HG02852 (cell line): ENCODE results near the gene CDK5RAP3.
"Not testable (repeated sequence)": the region's sequence is repeated elsewhere in the genome, so short reads cannot be mapped to it uniquely, and the experiment has no call there.

Source experiments
- ATAC-seq: cut with Tn5 transposase; IDR thresholded peaks from one replicate; pipeline ENCODE4 v1.9.1; 2021; ENCODE audit warnings: mild to moderate bottlenecking, moderate library complexity; ENCODE audit not compliant: unreplicated experiment

The CDK5RAP3 gene

GRCh38 chr17:47996201-47996600 is 25.3 kb downstream of the CDK5RAP3 start:
- no peak for ATAC-seq

- ATAC-seq: no peak
These were observed 26.7 kb downstream of the CDK5RAP3 start for GRCh38 chr17:47997586-47997985.

GRCh38 chr17:47998044-47998443 is 27.1 kb downstream of the CDK5RAP3 start:
- ATAC-seq: no peak

- ATAC-seq: no peak
These were observed 28.7 kb downstream of the CDK5RAP3 start for GRCh38 chr17:47999582-47999981.

GRCh38 chr17:48001197-48001596 is 30.3 kb downstream of the CDK5RAP3 start:
- no peak for ATAC-seq

- ATAC-seq: not testable (repeated sequence)
These were observed 30.7 kb downstream of the CDK5RAP3 start for GRCh38 chr17:48001657-48002056.

GRCh38 chr17:48002266-48002915 is 31.5 kb downstream of the CDK5RAP3 start:
- ATAC-seq: no peak

- ATAC-seq: no peak
These were observed 32.1 kb downstream of the CDK5RAP3 start for GRCh38 chr17:48002916-48003416.

- no peak for ATAC-seq
These were observed 32.7 kb downstream of the CDK5RAP3 start for GRCh38 chr17:48003417-48004151.

GRCh38 chr17:48004983-48005382 is 34.1 kb downstream of the CDK5RAP3 start:
- ATAC-seq: no peak

GRCh38 chr17:48006936-48007709 is 36.2 kb downstream of the CDK5RAP3 start:
- no peak for ATAC-seq

- ATAC-seq: no peak
These were observed 39.3 kb downstream of the CDK5RAP3 start for GRCh38 chr17:48010193-48010592.

- ATAC-seq: no peak
These were observed 40.7 kb downstream of the CDK5RAP3 start for GRCh38 chr17:48011405-48012150.

GRCh38 chr17:48012151-48012520 is 41.2 kb downstream of the CDK5RAP3 start:
- ATAC-seq: no peak

GRCh38 chr17:48012654-48013053 is 41.7 kb downstream of the CDK5RAP3 start:
- no peak for ATAC-seq

- no peak for ATAC-seq
These were observed 43.1 kb downstream of the CDK5RAP3 start for GRCh38 chr17:48013876-48014594.

- no peak for ATAC-seq
These were observed 43.7 kb downstream of the CDK5RAP3 start for GRCh38 chr17:48014595-48015111.

- ATAC-seq: no peak
These were observed 45.2 kb downstream of the CDK5RAP3 start for GRCh38 chr17:48016112-48016511.

GRCh38 chr17:48017817-48018158 is 46.9 kb downstream of the CDK5RAP3 start:
- ATAC-seq: not testable (repeated sequence)

- ATAC-seq: no peak
These were observed 51.0 kb downstream of the CDK5RAP3 start for GRCh38 chr17:48021934-48022333.
